Measurements from ENCODE around the gene APBB2. TPM values are rescaled to one million over a fixed set of nuclear protein-coding genes. Genes with fewer than 3 reads are reported as not detected.

Gene APBB2
- total RNA-seq, 2 experiments from 2014 or later, result 0.22 TPM; not detected in 1

- ChIA-PET POLR2A (no interaction called here), CTCF (no interaction called here)
These were observed 133.4 kb downstream of the APBB2 start for GRCh38 chr4:41080976-41081375.

DNA sequence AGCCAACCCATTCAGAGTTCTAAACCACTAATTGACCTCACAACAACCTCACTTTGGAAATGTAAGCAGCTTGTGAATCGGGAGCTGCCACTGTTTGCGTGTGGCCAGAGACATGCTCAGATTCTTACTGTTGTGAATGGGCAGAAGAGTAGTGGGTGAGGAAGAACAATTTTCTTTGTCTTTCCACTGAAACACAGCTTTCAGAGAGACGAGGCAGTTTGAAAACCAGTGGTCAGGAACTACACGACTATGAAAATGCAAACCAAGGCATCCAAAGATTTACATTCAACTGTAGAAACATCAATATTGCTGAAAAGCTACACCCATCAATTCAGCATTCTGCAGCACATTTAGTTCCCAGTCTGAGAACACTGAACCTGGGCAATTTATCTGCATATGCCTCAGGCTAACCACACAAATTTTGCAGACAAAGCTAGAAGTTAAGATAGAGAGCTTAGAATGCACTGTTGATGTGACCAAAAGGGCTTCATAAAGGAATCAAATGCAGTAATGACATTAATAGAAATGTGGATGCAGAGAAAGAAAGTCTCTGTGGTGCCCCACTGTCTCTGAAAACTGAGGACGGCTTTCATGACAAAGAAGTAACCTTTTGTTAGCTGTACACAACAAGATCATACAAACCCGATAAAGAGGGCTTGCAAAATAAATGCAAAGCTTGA, 134.3 kb downstream of the APBB2 start:
- no peaks in the 10 kb centered on the region for H3K4me1 Mint-ChIP-seq (ENCODE audit: low read depth)
- Histone ChIP-seq H3K27ac (ENCODE audit: low read depth in 1 of 2, low read length in 2 of 2) (no peak overlapping the region), H3K36me3 (ENCODE audit: insufficient read depth, low read length) (no peaks in the 10 kb centered on the region), H3K4me3 (ENCODE audit: low read length) (no peak overlapping the region), H3K4me1 (ENCODE audit: insufficient read depth, low read length) (no peaks in the 10 kb centered on the region), H3K9me3 (ENCODE audit: control insufficient read depth in 1 of 2, insufficient read depth in 1 of 2, low read length in 2 of 2) (no peaks in the 10 kb centered on the region), H3K27me3 (ENCODE audit: control insufficient read depth in 1 of 2, insufficient read depth in 2 of 2, low read length in 2 of 2) (no peaks in the 10 kb centered on the region)
- ATAC-seq (ENCODE audit: poor library complexity) (no peak), DNase-seq (no peak)
- H3K9me3 Mint-ChIP-seq, result no peaks in the 10 kb centered on the region
- TF ChIP-seq, protein P1, sequence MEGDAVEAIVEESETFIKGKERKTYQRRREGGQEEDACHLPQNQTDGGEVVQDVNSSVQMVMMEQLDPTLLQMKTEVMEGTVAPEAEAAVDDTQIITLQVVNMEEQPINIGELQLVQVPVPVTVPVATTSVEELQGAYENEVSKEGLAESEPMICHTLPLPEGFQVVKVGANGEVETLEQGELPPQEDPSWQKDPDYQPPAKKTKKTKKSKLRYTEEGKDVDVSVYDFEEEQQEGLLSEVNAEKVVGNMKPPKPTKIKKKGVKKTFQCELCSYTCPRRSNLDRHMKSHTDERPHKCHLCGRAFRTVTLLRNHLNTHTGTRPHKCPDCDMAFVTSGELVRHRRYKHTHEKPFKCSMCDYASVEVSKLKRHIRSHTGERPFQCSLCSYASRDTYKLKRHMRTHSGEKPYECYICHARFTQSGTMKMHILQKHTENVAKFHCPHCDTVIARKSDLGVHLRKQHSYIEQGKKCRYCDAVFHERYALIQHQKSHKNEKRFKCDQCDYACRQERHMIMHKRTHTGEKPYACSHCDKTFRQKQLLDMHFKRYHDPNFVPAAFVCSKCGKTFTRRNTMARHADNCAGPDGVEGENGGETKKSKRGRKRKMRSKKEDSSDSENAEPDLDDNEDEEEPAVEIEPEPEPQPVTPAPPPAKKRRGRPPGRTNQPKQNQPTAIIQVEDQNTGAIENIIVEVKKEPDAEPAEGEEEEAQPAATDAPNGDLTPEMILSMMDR (IDR thresholded peaks at IDR 0.05), result no peak
- H3K27ac Mint-ChIP-seq, result no peak overlapping the region
- POLR2A ChIA-PET, result no interaction called here
- H3K27me3 Mint-ChIP-seq, result peaks cover 10% of the 10 kb centered on the region
- intact Hi-C loops (cut with DNase I, micrococcal nuclease), result no loop called here
- H3K4me3 Mint-ChIP-seq, result no peak overlapping the region
- no peaks in the 10 kb centered on the region for H3K36me3 Mint-ChIP-seq (ENCODE audit: low read depth)
- CTCF ChIA-PET, result no interaction called here

More at GRCh38 chr4:41080976-41081375, 133.4 kb downstream of the APBB2 start:
- TF ChIP-seq, protein P1 (IDR thresholded peaks at IDR 0.05), result no peak
- Mint-ChIP-seq H3K27ac (no peak overlapping the region), H3K9me3 (peaks cover 3% of the 10 kb centered on the region), H3K4me3 (no peak overlapping the region), H3K36me3 (ENCODE audit: low read depth) (no peaks in the 10 kb centered on the region), H3K4me1 (ENCODE audit: low read depth) (no peaks in the 10 kb centered on the region), H3K27me3 (peaks cover 10% of the 10 kb centered on the region)
- no peaks in the 10 kb centered on the region for H3K9me3 ChIP-seq (ENCODE audit: control insufficient read depth in 1 of 2, insufficient read depth in 1 of 2, low read length in 2 of 2)
- no peak overlapping the region for H3K27ac ChIP-seq (ENCODE audit: low read depth in 1 of 2, low read length in 2 of 2)
- no peaks in the 10 kb centered on the region for H3K36me3 ChIP-seq (ENCODE audit: insufficient read depth, low read length)
- H3K4me3 ChIP-seq (ENCODE audit: low read length), result no peak overlapping the region
- DNase-seq (no peak), ATAC-seq (ENCODE audit: poor library complexity) (no peak)
- no peaks in the 10 kb centered on the region for H3K4me1 ChIP-seq (ENCODE audit: insufficient read depth, low read length)
- no peaks in the 10 kb centered on the region for H3K27me3 ChIP-seq (ENCODE audit: control insufficient read depth in 1 of 2, insufficient read depth in 2 of 2, low read length in 2 of 2)
- intact Hi-C loops (cut with DNase I, micrococcal nuclease), result no loop called here

GRCh38 chr4:41077628-41078027, 136.7 kb downstream of the APBB2 start:
- Mint-ChIP-seq H3K4me3 (no peak overlapping the region), H3K27ac (no peak overlapping the region), H3K9me3 (no peaks in the 10 kb centered on the region), H3K27me3 (peaks cover 18% of the 10 kb centered on the region), H3K36me3 (ENCODE audit: low read depth) (no peaks in the 10 kb centered on the region), H3K4me1 (ENCODE audit: low read depth) (no peaks in the 10 kb centered on the region)
- Histone ChIP-seq H3K4me3 (ENCODE audit: low read length) (no peak overlapping the region), H3K4me1 (ENCODE audit: insufficient read depth, low read length) (no peaks in the 10 kb centered on the region), H3K36me3 (ENCODE audit: insufficient read depth, low read length) (no peaks in the 10 kb centered on the region), H3K9me3 (ENCODE audit: control insufficient read depth in 1 of 2, insufficient read depth in 1 of 2, low read length in 2 of 2) (no peaks in the 10 kb centered on the region), H3K27ac (ENCODE audit: low read depth in 1 of 2, low read length in 2 of 2) (no peak overlapping the region), H3K27me3 (ENCODE audit: control insufficient read depth in 1 of 2, insufficient read depth in 2 of 2, low read length in 2 of 2) (no peaks in the 10 kb centered on the region)
- intact Hi-C loops (cut with DNase I, micrococcal nuclease), result no loop called here
- POLR2A ChIA-PET, result no interaction called here
- TF ChIP-seq, protein P1 (IDR thresholded peaks at IDR 0.05), result no peak
- no peak for ATAC-seq (ENCODE audit: poor library complexity)
- no peak for DNase-seq
- CTCF ChIA-PET, result interaction anchor here (1.3 kb wide), 1 partner anchor 15 kb away, joined by 4 read pairs; no protein-coding TSS in a partner anchor
